ENCODE measurements around the gene MICA. TPM values are rescaled to one million over a fixed set of nuclear protein-coding genes. Genes with fewer than 3 reads are reported as not detected.
A peak's percentile ranks its signal among the peaks of the same experiment; 100 is the strongest.

Gene MICA
- 10 to 100 TPM in 3 of 4 donors, 1 to 10 TPM in 1; 7.1 to 16.4 (median 15.2) TPM for total RNA-seq

GRCh38 chr6:31403283-31404060, at the start of gene MICA:
MICA (plus strand) TSS chr6:31403595; CDS start chr6:31403633, 38 bp downstream.
- TF ChIP-seq EP300 (IDR thresholded peaks at IDR 0.05) = no peak
- H3K4me3 ChIP-seq = peak within 1 kb of the TSS; percentile 64
- H3K27ac ChIP-seq = peak within 1 kb of the TSS; percentile 94
- 0% methylated on average over 50 of the region's 58 CpGs for WGBS
- DNase-seq (ENCODE audit: low spot score in 2 of 2) = peak; percentile 94 to 96
- H3K9me3 ChIP-seq = no peaks in the 10 kb centered on the region
- H3K4me1 ChIP-seq = peaks cover 62% of the 10 kb centered on the region
- no peaks in the 10 kb centered on the region for H3K36me3 ChIP-seq
- no peaks in the 10 kb centered on the region for H3K27me3 ChIP-seq

DNA sequence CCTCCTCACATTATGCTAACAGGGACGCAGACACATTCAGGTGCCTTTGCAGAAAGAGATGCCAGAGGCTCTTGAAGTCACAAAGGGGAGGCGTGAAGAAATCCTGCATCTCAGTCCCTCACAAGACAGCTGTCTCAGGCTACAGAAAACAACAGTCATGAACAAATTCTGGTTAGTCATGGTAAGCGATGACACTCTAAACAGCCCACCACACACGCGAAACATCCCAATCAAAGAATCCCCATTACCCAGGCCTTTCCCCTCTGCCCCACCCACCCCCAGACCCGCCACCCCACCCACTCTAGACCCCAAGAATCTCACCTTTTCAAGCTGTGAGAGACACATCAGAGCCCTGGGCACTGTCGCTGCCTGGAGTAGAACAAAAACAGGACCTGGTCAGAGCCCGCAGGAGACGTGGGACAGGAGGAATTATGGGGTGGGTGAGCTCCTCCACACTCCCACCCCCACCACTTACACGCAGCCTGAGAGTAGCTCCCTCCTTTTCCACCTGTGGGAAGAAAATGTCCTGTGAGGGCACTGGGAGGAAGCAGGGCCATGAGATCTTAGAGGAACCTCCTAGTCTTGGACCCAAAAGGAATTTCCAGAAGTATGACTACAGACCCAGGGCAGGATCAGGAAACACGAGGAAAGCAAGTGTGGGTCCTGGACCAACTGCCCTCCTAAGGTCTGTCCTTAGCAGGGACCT, 49.1 kb upstream of the MICA start:
- Histone ChIP-seq H3K27ac (no peak overlapping the region), H3K4me3 (peak overlapping the region; percentile 68)

GRCh38 chr6:31354864-31355582, 48.4 kb upstream of the MICA start:
- peak overlapping the region; percentile 68 for H3K4me3 ChIP-seq
- peaks cover 9% of the 10 kb centered on the region for H3K36me3 ChIP-seq
- no peaks in the 10 kb centered on the region for H3K9me3 ChIP-seq
- H3K27ac ChIP-seq = no peak overlapping the region
- H3K4me1 ChIP-seq = peaks cover 15% of the 10 kb centered on the region
- DNase-seq (ENCODE audit: low spot score in 2 of 2) = no peak
- TF ChIP-seq EP300 (IDR thresholded peaks at IDR 0.05) (no peak), POLR2A (IDR thresholded peaks at IDR 0.05) (no peak), CTCF (IDR thresholded peaks at IDR 0.05) (no peak), POLR2AphosphoS5 (IDR thresholded peaks at IDR 0.05) (no peak)
- WGBS = 65% methylated on average over 8 of the region's 11 CpGs
- H3K27me3 ChIP-seq = no peaks in the 10 kb centered on the region

More for the DNA sequence above, 49.1 kb upstream of the MICA start:
- Histone ChIP-seq H3K4me1 (peaks cover 15% of the 10 kb centered on the region), H3K27me3 (no peaks in the 10 kb centered on the region), H3K36me3 (peaks cover 9% of the 10 kb centered on the region), H3K9me3 (no peaks in the 10 kb centered on the region)
- no peak for DNase-seq (ENCODE audit: low spot score in 2 of 2)
- WGBS = 62% methylated on average over 11 of the region's 11 CpGs
- TF ChIP-seq POLR2A (IDR thresholded peaks at IDR 0.05) (no peak), EP300 (IDR thresholded peaks at IDR 0.05) (no peak), POLR2AphosphoS5 (IDR thresholded peaks at IDR 0.05) (no peak), CTCF (IDR thresholded peaks at IDR 0.05) (no peak)

GRCh38 chr6:31355583-31355948, 47.8 kb upstream of the MICA start:
- peak overlapping the region; percentile 68 for H3K4me3 ChIP-seq
- H3K9me3 ChIP-seq = no peaks in the 10 kb centered on the region
- no peak overlapping the region for H3K27ac ChIP-seq
- 43% methylated on average over 5 of the region's 5 CpGs for WGBS
- no peak for DNase-seq (ENCODE audit: low spot score in 2 of 2)
- no peaks in the 10 kb centered on the region for H3K27me3 ChIP-seq
- H3K36me3 ChIP-seq = peaks cover 9% of the 10 kb centered on the region
- no peak for TF ChIP-seq POLR2AphosphoS5 (IDR thresholded peaks at IDR 0.05)
- no peak for TF ChIP-seq CTCF (IDR thresholded peaks at IDR 0.05)
- no peak for TF ChIP-seq EP300 (IDR thresholded peaks at IDR 0.05)
- no peak for TF ChIP-seq POLR2A (IDR thresholded peaks at IDR 0.05)
- H3K4me1 ChIP-seq = peaks cover 15% of the 10 kb centered on the region

DNA sequence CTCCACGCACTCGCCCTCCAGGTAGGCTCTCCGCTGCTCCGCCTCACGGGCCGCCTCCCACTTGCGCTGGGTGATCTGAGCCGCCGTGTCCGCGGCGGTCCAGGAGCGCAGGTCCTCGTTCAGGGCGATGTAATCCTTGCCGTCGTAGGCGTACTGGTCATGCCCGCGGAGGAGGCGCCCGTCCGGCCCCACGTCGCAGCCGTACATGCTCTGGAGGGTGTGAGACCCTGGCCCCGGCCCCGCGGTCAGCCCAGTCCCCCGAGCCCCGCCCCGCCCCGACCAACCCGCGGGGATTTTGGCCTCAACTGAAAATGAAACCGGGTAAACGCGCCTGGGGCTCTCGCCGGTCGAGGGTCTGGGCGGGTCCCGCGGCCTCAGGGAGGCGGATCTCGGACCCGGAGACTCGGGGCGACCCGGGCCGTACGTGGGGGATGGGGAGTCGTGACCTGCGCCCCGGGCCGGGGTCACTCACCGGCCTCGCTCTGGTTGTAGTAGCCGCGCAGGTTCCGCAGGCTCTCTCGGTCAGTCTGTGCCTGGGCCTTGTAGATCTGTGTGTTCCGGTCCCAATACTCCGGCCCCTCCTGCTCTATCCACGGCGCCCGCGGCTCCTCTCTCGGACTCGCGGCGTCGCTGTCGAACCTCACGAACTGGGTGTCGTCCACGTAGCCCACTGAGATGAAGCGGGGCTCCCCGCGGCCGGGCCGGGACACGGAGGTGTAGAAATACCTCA, 47.0 kb upstream of the MICA start:
- DNase-seq (ENCODE audit: low spot score in 2 of 2) = peak in 1 of 2 donors; percentile 74
- 0% methylated on average over 1 of the region's 83 CpGs for WGBS
- peak overlapping the region; percentile 68 for H3K4me3 ChIP-seq
- peak overlapping the region; percentile 82 for H3K27ac ChIP-seq
- H3K27me3 ChIP-seq = no peaks in the 10 kb centered on the region
- H3K4me1 ChIP-seq = peaks cover 15% of the 10 kb centered on the region
- TF ChIP-seq EP300 (IDR thresholded peaks at IDR 0.05) (no peak), CTCF (IDR thresholded peaks at IDR 0.05) (no peak), POLR2AphosphoS5 (IDR thresholded peaks at IDR 0.05) (no peak), POLR2A (IDR thresholded peaks at IDR 0.05) (no peak)
- H3K9me3 ChIP-seq = no peaks in the 10 kb centered on the region
- H3K36me3 ChIP-seq = peaks cover 9% of the 10 kb centered on the region

Measured in suprapubic skin (tissue), 4 donors.